Muscle layer of colon (tissue), 2 donors: Measurements from ENCODE around the gene MYORG.

ENCODE experiments used
- H3K27ac ChIP-seq: one replicate; pipeline ENCODE4 v1.7.0; 2013; ENCODE audit warnings: low read depth, mild to moderate bottlenecking, low read length, moderate library complexity
- H3K27me3 ChIP-seq, 2 donors: one replicate each; pipeline ENCODE4 v1.7.0; 2013; ENCODE audit warnings: low read length in 2 of 2, mild to moderate bottlenecking in 2 of 2; ENCODE audit not compliant: insufficient read depth in 2 of 2, control insufficient read depth in 1 of 2
- H3K36me3 ChIP-seq: one replicate; pipeline ENCODE4 v1.7.0; 2013; ENCODE audit warnings: mild to moderate bottlenecking, low read length; ENCODE audit not compliant: insufficient read depth
- H3K4me1 ChIP-seq: one replicate; pipeline ENCODE4 v1.7.0; 2013; ENCODE audit warnings: mild to moderate bottlenecking, low read length; ENCODE audit not compliant: insufficient read depth
- H3K4me3 ChIP-seq, 2 donors: one replicate each; pipeline ENCODE4 v1.7.0; 2013; ENCODE audit warnings: low read length in 2 of 2, low read depth in 1 of 2, mild to moderate bottlenecking in 1 of 2, moderate library complexity in 1 of 2
- H3K9ac ChIP-seq: one replicate; pipeline ENCODE4 v1.7.0; 2013; ENCODE audit warnings: low read length
- H3K9me3 ChIP-seq: one replicate; pipeline ENCODE4 v1.7.0; 2013; ENCODE audit warnings: mild to moderate bottlenecking, low read length
- donor health status: abdominal sarcoma.
- donor health status: Adenocarcinoma of cecum.

MYORG gene

GRCh38 chr9:34400686-34401602 lies 24.2 kb upstream of the MYORG start:
- no peaks in the 10 kb centered on the region for H3K9me3 ChIP-seq
- H3K27ac ChIP-seq, result no peak overlapping the region
- H3K9ac ChIP-seq, result no peak overlapping the region
- H3K36me3 ChIP-seq, result peaks cover 39% of the 10 kb centered on the region
- peaks cover 5% of the 10 kb centered on the region for H3K4me1 ChIP-seq
- no peaks in the 10 kb centered on the region for H3K27me3 ChIP-seq
- H3K4me3 ChIP-seq, result no peak overlapping the region

- H3K9ac ChIP-seq, result no peak overlapping the region
- H3K27ac ChIP-seq, result no peak overlapping the region
- H3K4me3 ChIP-seq, result no peak overlapping the region
- peaks cover 5% of the 10 kb centered on the region for H3K4me1 ChIP-seq
- no peaks in the 10 kb centered on the region for H3K9me3 ChIP-seq
- peaks cover 39% of the 10 kb centered on the region for H3K36me3 ChIP-seq
- H3K27me3 ChIP-seq, result no peaks in the 10 kb centered on the region
Measured at GRCh38 chr9:34400275-34400674, 23.6 kb upstream of the MYORG start.

- Histone ChIP-seq H3K36me3 (peaks cover 35% of the 10 kb centered on the region), H3K27me3 (no peaks in the 10 kb centered on the region), H3K4me3 (no peak overlapping the region)
Measured at GRCh38 chr9:34399729-34400128, 23.0 kb upstream of the MYORG start.

GRCh38 chr9:34398875-34399274 lies 22.2 kb upstream of the MYORG start:
- no peaks in the 10 kb centered on the region for H3K9me3 ChIP-seq
- no peak overlapping the region for H3K9ac ChIP-seq
- H3K4me3 ChIP-seq, result no peak overlapping the region
- no peak overlapping the region for H3K27ac ChIP-seq
- no peaks in the 10 kb centered on the region for H3K27me3 ChIP-seq
- peaks cover 5% of the 10 kb centered on the region for H3K4me1 ChIP-seq
- H3K36me3 ChIP-seq, result peaks cover 34% of the 10 kb centered on the region

More at GRCh38 chr9:34399729-34400128, 23.0 kb upstream of the MYORG start:
- no peak overlapping the region for H3K27ac ChIP-seq
- peaks cover 5% of the 10 kb centered on the region for H3K4me1 ChIP-seq
- H3K9me3 ChIP-seq, result no peaks in the 10 kb centered on the region
- no peak overlapping the region for H3K9ac ChIP-seq

- Histone ChIP-seq H3K4me3 (no peak overlapping the region), H3K27ac (no peak overlapping the region), H3K4me1 (no peaks in the 10 kb centered on the region), H3K9me3 (no peaks in the 10 kb centered on the region), H3K9ac (no peak overlapping the region), H3K27me3 (no peaks in the 10 kb centered on the region), H3K36me3 (peaks cover 13% of the 10 kb centered on the region)
Measured at GRCh38 chr9:34396276-34397214, 19.8 kb upstream of the MYORG start.

GRCh38 chr9:34392511-34392910 lies 15.8 kb upstream of the MYORG start:
- no peak overlapping the region for H3K4me3 ChIP-seq
- H3K36me3 ChIP-seq, result no peaks in the 10 kb centered on the region
- no peak overlapping the region for H3K27ac ChIP-seq
- no peaks in the 10 kb centered on the region for H3K4me1 ChIP-seq
- H3K9ac ChIP-seq, result no peak overlapping the region
- no peaks in the 10 kb centered on the region for H3K9me3 ChIP-seq
- no peaks in the 10 kb centered on the region for H3K27me3 ChIP-seq

DNA sequence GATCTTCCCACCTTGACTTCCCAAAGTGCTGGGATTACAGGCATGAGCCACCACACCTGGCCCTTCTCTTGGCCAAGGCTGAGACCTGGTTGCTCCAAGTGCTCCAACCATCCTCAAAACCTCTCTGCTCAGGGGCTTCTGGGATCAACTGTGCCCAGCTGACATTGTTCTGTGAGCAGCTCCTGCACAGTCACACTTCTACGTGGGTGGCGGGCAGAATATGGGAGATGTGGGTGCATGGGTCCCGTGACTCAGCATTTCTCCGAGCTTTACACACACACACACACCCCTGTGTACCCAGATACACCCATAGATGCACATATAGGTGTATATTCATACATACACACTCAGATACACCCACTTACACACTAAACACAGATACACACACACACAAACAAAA lies 10.5 kb upstream of the MYORG start:
- Histone ChIP-seq H3K36me3 (no peaks in the 10 kb centered on the region), H3K27ac (no peak overlapping the region), H3K4me3 (no peak overlapping the region), H3K27me3 (no peaks in the 10 kb centered on the region), H3K9ac (no peak overlapping the region), H3K9me3 (no peaks in the 10 kb centered on the region), H3K4me1 (no peaks in the 10 kb centered on the region)

DNA sequence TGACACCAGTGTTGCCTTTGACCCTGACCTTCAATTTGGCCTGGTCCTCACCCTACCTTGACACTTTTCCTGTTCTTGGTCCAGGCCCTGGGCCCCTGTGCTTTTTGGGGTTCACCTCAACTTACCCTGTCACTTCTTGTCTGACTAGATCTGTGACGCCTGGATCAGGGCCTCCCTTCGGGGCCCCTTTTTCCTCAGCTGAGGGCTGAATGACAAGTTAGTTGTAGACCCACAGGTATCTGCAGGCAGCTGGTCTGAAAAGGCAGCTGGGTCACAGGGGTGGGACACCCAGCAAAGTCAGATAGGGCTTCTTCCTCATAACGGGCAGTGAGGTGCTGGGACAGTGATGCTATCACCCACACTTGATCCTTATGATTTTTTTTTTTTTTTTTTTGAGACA lies 10.0 kb upstream of the MYORG start:
- Histone ChIP-seq H3K27me3 (no peaks in the 10 kb centered on the region), H3K36me3 (no peaks in the 10 kb centered on the region), H3K27ac (no peak overlapping the region), H3K9ac (no peak overlapping the region), H3K4me1 (peaks cover 1% of the 10 kb centered on the region), H3K9me3 (no peaks in the 10 kb centered on the region), H3K4me3 (no peak overlapping the region)

- H3K27ac ChIP-seq, result no peak overlapping the region
- H3K9me3 ChIP-seq, result no peaks in the 10 kb centered on the region
- H3K9ac ChIP-seq, result no peak overlapping the region
- peaks cover 7% of the 10 kb centered on the region for H3K4me1 ChIP-seq
- no peaks in the 10 kb centered on the region for H3K36me3 ChIP-seq
- H3K4me3 ChIP-seq, result no peak overlapping the region
- H3K27me3 ChIP-seq, result no peaks in the 10 kb centered on the region
Measured at GRCh38 chr9:34385561-34386230, 9.0 kb upstream of the MYORG start.

DNA sequence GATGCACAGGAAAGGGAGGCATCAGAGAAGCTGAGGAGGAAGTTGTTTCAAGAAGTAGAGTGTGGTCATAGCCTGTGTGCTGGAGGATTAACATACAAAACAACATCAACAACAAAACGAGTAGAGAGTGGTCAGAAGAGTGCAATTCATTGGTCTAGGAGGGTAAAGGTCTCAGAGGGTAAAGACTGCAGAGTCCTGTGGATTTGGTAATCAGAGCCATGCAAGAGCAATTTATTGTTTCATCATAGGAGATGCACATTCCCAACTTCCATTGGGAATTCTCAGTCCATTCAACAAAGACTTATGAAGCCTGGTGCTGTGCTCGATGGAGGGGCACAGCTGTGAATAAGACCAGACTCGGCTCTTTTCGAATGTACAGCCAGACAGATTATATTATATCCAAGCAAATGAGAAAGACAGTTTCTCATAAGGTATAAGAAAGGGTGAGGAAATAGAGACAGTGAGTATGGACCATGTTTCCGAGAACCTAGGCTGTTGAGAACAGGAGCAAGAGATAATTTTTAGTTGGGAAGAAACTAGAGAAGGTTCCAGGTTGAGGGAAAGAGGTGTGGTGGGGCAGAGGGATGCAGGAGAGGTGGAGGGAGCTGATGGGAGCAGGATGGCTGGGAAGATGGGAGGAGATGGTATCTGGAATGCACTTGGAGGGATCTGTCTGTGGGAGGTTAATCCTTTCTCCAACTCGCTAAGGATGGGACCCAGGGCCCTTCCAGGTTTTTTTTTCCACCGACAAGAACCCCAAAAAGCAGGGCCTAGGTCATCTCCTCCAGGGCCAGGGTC lies 7.9 kb upstream of the MYORG start:
- Histone ChIP-seq H3K4me3 (no peak overlapping the region), H3K9ac (no peak overlapping the region), H3K36me3 (no peaks in the 10 kb centered on the region), H3K9me3 (no peaks in the 10 kb centered on the region), H3K27me3 (no peaks in the 10 kb centered on the region), H3K27ac (no peak overlapping the region), H3K4me1 (peaks cover 18% of the 10 kb centered on the region)
